ENCODE data around the gene UNC80.

UNC80 gene

DNA sequence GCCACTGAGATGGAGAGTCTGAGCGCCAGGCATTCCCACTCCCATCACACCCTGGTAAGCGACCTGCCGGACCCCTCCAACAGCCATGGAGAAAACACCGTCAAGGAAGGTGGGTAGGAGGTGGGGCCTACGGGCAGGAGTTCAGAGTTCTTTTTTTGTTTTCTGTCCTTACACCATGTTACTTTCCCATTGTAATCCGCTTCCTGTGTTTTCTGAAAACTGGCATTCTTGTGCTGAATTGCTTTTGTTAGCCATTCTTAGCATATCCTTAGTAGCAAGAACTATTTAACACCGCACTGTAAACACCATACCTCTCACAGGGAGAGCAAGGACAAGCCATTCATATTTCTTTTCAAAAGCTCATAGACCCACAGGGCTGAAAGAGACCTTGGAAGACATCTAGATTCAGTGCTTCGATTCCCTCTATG, 46.2 kb downstream of the UNC80 start:
- no peak for DNase-seq

DNA sequence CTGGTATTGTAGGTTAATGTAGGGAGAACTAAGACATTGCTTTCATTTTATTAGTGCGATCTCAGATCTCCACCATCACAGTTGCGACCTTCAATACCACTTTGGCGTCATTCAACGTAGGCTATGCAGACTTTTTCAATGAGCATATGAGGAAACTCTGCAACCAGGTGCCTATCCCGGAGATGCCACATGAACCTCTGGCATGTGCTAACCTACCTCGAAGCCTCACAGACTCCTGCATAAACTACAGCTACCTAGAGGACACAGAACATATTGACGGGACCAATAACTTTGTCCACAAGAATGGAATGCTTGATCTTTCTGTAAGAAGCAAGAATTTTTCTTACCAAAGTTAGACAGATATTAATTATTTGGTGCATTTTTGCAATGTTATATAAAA, 47.3 kb downstream of the UNC80 start:
- no peak for DNase-seq

GRCh38 chr2:209821806-209822205, 50.2 kb downstream of the UNC80 start:
- DNase-seq = no peak

GRCh38 chr2:209823484-209823883, 51.9 kb downstream of the UNC80 start:
- DNase-seq = no peak

DNA sequence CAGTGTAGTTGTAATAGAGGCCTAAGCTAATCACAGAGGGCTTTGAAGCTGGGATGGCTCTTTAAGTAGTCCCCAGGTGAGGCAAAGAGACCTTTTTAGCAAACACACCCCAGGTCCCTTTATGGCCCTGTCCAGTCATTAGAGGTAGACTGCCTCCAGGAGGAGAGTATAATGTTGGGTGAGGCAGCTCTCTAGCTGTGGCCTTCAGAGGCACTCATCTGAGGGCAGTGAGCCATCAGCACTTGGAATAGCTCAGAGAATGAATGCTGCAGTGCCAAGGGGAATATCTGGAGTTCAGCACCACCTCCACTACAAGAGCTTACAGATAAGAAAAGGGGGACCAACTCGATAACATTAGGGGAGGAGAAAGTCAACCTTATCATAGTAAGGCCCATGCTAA, 52.8 kb downstream of the UNC80 start:
- DNase-seq = no peak

GRCh38 chr2:209830722-209831465, 59.3 kb downstream of the UNC80 start:
- no peak for DNase-seq

GRCh38 chr2:209834767-209835166, 63.1 kb downstream of the UNC80 start:
- no peak for DNase-seq

DNA sequence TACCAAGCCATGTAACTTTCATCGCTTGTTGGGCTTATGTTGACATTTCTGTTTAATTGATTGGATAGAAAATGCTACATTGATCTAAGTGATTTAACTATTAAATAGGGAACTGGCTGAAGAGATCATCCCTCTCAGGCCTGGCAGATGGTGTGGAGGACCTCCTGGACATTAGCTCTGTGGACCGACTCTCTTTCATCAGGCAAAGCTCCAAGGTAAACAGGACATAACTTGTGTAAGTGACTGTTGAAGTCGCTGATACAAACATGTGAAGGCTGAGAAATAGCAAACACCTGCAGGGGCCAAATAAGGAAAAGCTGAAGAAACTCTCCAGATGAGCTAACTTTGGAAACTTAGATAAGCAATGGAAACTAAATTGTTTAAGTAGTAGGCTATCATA, 68.8 kb downstream of the UNC80 start:
- DNase-seq = no peak

DNA sequence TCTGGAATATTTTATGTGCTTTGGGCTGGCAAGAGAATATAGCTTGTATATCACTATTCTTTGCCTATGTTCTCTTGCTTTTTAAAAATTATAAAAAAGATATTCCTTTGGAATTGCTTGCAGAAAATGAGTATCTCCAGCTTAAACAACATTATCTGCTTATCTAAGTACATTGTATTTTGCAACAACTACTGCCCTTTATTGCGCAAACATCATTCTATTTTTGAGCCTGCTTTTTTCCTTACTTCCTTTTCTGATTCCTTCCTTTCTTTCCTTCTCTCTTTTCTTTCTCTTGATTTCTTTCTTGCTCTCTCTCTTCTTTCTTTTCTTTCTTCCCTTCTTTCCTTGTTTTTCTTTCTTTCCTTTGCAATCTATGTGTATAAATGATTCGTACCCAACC, 74.0 kb downstream of the UNC80 start:
- DNase-seq = no peak

- DNase-seq = no peak
Measured at GRCh38 chr2:209864716-209865295, 93.2 kb downstream of the UNC80 start.

GRCh38 chr2:209868271-209868994, 96.8 kb downstream of the UNC80 start:
- no peak for DNase-seq

GRCh38 chr2:209870067-209870466, 98.4 kb downstream of the UNC80 start:
- DNase-seq = no peak

DNA sequence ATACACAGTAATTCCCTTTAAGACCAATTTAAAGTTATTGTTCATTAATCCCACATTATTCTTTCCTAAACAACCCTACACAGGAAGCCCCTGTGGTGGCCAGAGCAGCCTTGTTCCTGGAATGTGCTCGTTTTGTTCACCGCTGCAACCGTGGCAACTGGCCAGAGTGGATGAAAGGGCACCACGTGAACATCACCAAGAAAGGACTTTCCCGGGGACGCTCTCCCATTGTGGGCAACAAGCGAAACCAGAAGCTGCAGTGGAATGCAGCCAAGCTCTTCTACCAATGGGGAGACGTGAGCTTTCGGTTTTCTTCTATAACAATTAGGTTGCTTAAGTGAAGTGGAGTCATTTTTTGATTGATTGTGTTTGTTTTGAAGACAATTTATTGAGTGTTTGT, 101.0 kb downstream of the UNC80 start:
- DNase-seq = no peak

DNA sequence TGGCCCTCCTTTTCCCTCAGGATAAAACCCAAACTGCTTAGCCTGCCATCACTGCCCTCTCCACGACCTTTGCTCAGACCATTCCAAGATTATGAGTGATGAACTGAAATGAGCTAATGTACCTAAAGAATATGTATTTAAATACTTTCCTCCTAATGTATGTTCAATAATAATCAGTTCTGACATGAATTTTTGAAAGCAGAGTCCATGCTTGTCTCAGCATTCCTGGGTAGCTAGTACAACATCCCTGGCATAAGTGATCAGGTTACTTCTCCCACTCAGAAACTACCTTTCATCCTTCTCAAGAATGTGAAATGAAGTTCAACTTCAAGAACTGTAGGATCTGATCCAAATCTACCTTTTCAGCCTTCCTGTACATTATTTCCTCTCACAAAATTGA, 103.6 kb downstream of the UNC80 start:
- DNase-seq = no peak

GRCh38 chr2:209876211-209876610, 104.6 kb downstream of the UNC80 start:
- DNase-seq = no peak

GRCh38 chr2:209878701-209879100, 107.1 kb downstream of the UNC80 start:
- no peak for DNase-seq

- no peak for DNase-seq
Measured at GRCh38 chr2:209900638-209901037, 129.0 kb downstream of the UNC80 start.

DNA sequence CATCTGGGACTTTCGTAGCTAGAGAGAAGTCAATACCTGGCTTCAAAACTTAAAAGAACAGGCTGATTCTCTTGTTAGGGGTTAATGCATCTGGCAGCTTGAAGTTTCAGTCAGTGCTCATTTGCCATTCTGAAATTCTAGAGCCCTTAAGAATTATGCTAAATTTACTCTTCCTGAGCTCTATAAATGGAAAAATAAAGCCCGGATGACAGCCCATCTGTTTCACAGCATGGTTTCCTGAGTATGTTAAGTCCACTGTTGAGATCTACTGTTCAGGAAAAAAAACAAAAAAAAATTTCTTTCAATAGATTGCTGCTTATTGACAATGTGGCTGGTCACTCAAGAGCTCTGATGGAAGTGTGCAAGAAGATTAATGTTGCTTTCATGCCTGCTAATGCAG, 129.5 kb downstream of the UNC80 start:
- DNase-seq = no peak

GRCh38 chr2:209905691-209906090, 134.1 kb downstream of the UNC80 start:
- no peak for DNase-seq

GRCh38 chr2:209907746-209908145, 136.1 kb downstream of the UNC80 start:
- DNase-seq = no peak

DNA sequence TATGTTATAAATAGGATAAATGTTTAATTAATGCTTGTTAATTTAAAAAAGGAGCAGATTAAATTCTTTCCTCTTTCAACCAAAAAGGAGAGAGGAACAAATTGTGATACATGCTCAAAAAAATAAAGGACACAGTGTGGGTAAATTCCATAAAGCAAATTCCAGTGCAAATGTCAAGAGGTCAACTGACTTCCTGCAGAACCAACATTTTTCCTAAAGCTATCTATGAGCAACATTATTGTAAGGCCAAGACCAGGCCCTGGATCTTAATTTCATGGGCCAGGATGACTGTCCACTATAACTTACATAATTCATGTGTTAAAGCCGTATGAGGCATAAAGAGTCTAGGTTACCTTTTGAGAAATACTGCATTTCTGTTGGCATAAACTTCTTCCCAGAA, 136.9 kb downstream of the UNC80 start:
- no peak for DNase-seq

GRCh38 chr2:209911486-209911885, 139.9 kb downstream of the UNC80 start:
- no peak for DNase-seq

DNA sequence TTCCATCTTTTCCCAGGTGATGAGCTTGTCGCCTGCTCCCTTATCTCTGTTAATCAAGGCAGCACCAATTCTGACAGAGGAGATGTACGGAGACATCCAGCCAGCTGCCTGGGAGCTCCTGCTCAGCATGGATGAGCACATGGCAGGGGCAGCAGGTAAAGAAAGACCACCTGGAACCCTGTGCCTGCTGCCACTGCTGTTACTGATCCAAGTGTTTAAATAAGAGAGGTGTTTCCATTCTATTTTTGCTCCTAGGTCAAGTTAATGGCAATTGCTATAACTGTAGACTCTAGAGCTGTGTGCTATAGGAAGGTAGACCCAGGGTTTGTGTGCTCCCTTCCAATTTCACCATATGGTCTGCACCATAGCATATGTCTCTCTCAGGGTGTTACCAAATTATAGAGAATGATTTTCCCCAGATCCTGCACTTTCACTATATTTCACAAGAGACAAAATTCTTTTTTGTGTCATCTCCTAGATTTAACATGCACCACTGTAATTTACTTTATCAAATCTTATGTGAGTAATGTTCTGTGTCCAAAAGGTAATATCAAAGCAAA, 142.2 kb downstream of the UNC80 start:
- no peak for DNase-seq

Data from activated CD8-positive, alpha-beta memory T cell treated with anti-CD3 and anti-CD28 coated beads, Interleukin-2, amount 50 U/mL, for 48 hours (primary cell).